Tracheal epithelial cell (primary cell): ENCODE data around the gene TMA16. TPM values are rescaled to one million over a fixed set of nuclear protein-coding genes. Genes with fewer than 3 reads are reported as not detected.

Source experiments
- total RNA-seq: library from RNA; depleted of rRNA; stranded (reverse); fragments of >200 nt; gene quantifications from 2 replicates; pipeline ENCODE4 v1.2.1, GENCODE V29; 2014

Gene TMA16
- total RNA-seq = 24.3 and 35.9 TPM in 2 replicates

DNA sequence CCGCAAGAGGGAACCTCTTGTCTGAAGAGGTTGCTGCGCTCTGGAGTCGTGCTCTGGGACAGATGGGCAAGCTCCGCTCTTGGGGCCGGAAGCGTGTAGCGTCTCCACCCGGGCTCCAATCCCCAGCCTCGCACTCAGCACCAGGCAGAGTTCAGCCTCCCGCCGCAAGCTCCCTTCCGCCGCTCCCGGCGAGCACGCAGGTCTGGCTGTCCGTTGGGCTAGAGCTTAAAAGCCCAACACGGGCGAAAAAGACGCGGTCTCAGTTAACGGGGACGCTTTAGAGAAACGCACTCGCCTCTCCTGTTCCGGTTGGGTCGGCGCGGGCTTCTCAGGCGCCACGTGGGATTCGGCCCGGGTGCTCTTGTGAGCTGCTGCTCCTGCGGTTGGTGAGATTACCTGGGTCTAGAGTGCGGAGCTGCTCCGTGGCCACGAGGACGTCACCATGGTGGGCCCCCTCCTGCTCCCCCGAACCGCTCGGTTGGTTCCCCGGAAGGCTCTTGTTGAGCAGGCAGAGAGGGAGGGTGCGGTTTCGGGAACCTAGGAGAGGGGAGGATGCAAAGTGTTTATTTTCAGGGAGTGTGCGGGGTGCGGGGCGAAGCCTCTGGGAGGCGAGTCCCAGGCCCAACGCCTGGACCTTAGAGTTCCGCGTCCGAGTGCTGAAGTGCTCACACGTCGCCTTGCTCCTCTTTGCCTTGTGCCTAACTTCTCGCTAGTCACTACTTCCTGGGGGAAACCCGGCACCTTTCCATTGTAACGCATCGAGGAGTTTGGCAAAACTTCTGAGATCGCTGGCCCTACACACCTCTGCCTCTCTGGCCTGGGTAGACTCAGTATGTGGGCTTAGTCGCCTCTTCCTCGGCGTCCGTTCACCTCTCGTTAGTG, at the start of gene TMA16:
Gene TMA16 (plus strand): TSS at position 331 of the 882 bp plus-strand sequence. CDS start 112 bp downstream, at position 443.

DNA sequence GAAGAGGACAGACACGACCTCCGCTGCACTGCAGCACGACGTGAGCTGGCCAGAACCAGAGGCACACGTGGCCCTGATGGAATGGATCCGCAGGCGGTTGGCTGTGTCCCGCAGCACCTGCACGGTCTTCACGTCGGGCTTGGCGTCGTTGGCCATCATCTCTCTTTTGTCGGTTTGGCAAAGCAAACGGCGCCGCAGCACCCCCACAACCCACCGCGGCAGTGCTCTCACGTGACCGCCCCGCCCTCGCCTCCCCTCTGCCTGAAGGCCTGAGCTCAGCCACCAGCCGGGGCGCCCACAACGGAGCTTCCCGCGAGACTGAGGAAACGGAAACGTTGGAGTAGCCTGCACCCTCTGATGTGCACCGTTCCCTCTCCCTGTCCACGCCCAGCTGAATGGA, 20.9 kb upstream of the TMA16 start, which contains the start of gene TKTL2:
Gene TKTL2 (minus strand): TSS at position 179 of the 400 bp plus-strand sequence. CDS start 20 bp downstream, at position 159.

Other genes with a start within 250 kb of the TMA16 start
- 0.96 TPM in 1 of 2 replicates, not detected in the other for gene NPY1R, start 162.1 kb upstream of the TMA16 start, total RNA-seq
- under 0.01 TPM in 1 of 2 replicates, not detected in the other for gene NPY5R, start 150.8 kb upstream of the TMA16 start, total RNA-seq
- not detected in 2 replicates for gene TKTL2, start 20.9 kb upstream of the TMA16 start, total RNA-seq